Measurements from ENCODE around the gene SUSD1.

GRCh38 chr9:112175796-112176315 lies 759 bp upstream of the SUSD1 start:
- TF ChIP-seq REST (IDR thresholded peaks at IDR 0.05; ENCODE audit: insufficient read depth in 1 of 2, low read depth in 2 of 2, low read length in 2 of 2) (no peak), POLR2AphosphoS5 (IDR thresholded peaks at IDR 0.05; ENCODE audit: low read depth, low read length) (no peak), FOXP2 (optimal IDR thresholded peaks at IDR 0.05; ENCODE audit: borderline replicate concordance, extremely low read depth, extremely low read length, insufficient read depth) (no peak), TAF1 (IDR thresholded peaks at IDR 0.05; ENCODE audit: borderline replicate concordance, insufficient read depth, low read length) (no peak), SIN3A (IDR thresholded peaks at IDR 0.05; ENCODE audit: borderline replicate concordance, insufficient read depth, low read length) (no peak)

Data from PFSK-1 (cell line).